Fibroblast of skin of right quadriceps (primary cell): ENCODE data around the gene SHISAL1.

ENCODE experiments used
- DNase-seq: peaks from one replicate; pipeline ENCODE4 v3.0.0-alpha.2; 2013

SHISAL1 gene

DNA sequence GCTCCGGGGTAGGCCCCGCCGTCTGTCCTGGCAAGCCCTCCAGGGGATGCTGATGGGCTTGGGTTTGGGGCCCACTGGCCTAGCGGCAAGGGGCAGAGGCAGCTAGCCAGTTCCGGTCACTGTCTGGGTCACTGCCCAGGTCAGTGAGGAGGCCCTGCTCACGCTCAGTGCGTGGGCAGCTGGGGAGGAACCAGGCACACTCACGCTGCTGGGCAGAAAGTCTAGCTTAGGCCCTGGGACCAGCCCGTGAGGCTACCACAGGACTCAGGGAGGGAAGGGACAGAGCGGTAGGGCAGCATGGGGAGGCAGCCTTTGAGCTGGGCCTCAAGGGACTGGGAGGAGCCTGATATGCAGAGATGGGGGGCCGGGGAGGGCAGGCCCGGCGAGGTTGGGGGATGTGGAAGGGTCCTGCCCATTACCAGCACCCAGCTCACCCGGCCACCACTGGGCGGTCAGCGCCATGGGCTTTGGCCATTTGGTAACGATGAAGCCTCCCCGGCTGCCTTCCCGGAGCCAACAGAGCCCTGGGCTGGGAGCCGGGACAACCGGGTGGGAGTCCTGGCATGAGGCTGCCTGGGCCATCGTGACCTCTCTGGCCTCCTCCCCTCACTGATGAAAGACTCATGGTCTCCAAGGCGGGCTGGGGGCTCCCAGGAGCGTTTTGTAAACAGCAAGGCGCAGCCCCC is 14.2 kb downstream of the SHISAL1 start:
- DNase-seq: no peak

DNA sequence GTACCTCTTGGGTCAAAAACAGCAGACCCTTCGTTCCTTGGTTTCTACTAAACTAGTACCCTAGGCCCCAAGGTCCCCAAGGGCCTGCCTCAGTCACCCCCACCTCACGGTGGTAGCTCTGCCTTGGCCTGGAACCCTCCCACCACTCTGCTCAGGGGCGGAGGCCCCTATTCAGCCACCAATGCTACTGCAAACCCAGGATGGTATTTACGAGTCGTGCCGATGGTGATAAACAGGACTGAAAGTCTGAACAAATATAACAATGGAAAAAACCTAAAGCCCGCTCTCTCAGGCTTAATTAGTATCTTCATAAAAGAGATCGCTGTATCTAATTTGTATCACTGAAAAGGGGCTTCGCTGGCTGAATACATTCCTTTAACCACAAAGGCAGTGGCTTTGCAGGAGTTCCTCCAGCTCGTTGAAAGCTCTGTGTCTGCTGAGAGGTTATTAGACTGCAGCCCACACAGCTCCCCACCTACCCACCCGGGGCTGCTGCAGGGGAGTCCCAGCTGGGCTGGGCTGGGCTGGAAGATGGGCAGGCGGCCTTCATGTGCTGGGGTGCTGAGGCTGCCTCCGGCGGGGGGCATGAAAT is 15.2 kb downstream of the SHISAL1 start:
- DNase-seq: no peak

DNA sequence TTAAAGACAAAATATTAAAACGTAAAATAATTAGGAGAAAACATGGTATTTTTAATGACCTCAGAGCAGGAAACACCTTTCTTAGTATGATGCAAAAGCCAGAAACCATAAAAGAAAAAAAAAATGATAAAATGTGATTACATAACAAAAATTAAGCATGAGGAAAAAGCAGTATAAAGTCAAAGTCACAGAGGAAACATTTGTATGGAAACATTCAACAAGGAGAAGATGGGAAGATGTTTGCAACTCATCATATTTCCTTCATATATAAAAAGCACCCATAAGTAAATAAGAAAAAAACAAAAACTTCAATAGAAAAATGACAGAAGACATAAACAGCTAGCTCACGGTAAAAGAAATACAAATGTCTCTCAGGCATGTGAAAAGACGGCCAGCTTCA is 17.3 kb downstream of the SHISAL1 start:
- no peak for DNase-seq

DNA sequence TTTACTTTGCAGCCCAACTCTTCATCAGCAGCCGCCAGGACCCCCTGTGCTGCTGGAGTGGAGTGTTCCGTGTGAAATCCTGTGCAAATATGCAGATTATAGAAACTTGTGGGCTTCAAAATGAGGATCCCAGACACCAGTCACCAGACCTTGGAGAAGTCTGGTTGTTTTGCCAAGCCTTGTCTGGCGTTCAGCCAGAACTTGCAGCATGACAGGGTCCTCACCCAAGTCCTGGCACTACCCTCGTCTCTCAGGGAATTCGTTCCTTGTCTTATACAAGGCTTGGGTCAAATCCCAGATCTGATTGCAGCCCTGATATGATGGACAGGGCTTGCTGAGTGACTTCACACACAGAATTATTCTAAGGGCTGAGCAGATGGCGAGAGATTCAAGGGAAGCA is 18.9 kb downstream of the SHISAL1 start:
- no peak for DNase-seq

DNA sequence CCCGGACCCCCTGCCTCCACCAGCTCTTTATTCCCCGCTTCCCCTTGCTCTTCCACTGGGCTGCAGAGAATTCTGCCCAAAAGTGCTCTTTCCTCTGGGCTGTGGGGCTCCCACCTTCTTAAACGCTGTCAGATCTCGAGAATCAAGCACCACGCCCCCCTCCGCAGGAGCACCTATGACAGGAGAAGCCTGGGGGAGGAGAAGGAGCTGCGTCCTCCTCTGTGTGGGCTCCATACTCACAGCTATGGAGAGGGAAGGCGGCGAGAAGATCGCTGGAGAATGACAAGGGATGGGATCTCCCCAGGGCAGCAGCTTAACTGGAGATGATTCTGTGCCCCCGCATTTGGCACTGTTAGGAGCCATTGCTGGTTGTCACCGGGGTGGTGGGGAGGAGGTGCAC is 19.7 kb downstream of the SHISAL1 start:
- no peak for DNase-seq

DNA sequence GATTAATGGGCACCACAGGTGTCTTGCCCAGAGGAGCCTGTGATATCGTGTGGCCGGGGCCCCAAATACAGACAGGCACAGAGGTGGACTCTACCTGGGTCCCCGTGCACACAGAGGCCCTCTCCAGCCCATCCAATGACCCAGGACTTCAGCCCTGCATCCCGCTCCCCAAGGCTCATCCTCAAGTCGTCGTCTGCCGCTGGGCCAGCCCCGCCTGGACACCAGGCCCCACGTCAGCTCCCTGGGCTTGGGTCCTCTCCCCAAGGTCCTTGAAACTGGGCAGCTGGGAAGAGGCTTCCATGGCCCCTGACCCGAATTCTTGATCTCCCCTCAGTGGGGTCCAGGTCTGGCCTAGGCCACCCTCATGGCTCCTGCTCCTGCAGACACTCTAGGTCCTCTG is 20.2 kb downstream of the SHISAL1 start:
- DNase-seq: no peak

DNA sequence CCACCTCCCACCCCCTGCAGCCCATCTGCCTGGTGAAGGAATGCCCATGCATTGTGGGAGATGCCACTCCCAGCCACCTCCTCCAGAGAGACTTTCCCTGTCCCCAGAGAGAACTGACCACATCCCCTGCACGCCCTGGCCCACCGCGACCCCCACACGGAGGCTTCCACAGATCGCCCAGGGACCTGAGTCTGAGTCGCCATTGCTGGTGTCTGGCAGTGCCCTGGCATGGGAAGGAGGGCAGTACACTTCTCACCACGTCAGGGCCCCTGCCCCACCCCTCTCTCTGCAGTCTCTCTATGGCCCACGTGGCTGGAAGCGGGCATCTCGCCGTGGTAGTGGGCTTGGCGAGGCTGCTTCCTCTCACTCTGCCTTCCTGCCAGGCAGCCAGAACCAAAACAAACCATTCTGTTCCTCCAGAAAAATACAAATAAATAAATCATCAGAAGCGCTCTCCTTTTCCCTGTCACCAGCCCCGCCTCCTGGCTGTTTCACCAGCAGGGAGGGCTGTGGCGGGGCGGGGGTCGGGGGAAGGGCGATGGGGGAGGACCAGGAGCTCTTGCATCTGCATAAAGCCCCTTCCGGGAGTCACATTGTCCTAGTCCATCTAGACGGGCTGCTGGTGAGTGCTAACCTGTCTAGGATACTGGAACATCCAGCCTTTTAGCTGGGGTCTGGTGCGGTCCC is 20.9 kb downstream of the SHISAL1 start:
- no peak for DNase-seq

DNA sequence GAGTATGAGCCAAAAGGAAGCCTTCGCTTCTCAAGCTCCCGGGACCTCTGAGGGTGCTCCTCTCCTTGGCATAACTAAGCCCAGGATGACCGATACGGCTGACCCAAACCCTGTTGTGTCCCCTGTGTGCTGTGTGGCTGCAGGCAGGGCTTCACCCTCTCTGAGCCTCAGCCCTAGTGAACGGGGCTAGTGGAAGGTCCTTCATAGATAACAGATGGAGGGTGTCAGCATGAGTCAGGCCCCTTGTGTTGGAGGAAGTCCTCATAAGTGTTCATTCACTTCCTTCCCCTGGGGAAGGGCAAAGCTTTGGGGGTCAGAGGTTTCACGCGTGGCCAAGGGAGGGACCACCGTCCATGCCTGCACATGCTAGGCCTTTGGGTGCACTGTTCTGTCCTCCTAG is 21.5 kb downstream of the SHISAL1 start:
- no peak for DNase-seq

DNA sequence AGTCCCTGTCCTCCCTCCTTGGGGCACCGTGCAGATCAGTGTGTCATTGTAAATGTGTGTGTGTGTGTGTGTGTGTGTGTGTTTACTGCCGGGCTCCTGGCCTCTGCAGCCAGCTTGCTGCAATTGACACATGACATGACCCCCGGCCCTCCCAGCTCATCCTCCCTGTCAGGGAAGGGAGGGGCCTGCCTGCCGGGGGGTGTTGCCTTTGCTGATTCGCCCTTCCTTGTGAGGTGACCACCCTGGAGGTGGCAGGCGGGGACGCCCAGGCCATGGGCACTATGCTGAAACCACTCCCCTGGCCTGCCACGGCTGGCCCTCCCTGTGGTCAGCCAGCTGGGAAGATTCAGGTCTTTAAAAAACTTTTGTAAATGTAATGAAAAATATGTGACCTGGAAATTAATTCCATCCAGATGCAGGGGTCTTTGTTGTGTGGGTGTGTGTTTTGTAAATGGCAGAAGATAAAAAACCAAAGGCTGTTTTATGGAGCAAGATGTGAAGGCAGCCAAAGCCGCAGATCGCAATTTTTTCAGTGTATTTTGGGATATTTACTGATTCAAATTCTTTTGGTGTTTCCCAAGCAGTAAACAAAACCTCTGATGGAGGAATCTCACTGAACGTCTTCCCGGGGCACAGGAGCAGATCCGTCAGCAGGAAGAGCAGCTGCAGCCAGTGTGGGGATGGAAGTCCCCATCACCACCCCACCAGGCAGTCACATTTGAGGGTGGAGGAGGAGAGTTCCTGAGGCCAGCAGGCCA is 23.2 kb downstream of the SHISAL1 start:
- no peak for DNase-seq

DNA sequence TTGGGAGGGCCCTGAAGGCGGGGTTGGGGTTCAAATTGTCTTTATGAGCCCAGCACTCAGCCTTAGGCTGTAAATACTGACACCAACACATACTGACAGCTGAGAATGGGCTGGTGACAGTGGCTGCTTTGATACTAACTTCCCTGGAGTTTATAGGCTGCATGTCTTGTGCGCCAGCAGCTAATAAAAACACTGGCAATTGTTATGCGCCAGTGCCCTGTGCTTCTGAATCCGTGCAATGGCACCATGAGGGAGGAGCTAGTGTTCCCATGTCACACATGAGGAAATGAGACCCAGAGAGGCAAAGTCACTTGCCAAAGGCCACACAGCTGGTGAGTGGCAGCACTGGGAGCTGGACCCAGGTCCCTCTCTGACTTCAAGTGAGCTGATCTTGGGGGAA is 23.8 kb downstream of the SHISAL1 start:
- no peak for DNase-seq

DNA sequence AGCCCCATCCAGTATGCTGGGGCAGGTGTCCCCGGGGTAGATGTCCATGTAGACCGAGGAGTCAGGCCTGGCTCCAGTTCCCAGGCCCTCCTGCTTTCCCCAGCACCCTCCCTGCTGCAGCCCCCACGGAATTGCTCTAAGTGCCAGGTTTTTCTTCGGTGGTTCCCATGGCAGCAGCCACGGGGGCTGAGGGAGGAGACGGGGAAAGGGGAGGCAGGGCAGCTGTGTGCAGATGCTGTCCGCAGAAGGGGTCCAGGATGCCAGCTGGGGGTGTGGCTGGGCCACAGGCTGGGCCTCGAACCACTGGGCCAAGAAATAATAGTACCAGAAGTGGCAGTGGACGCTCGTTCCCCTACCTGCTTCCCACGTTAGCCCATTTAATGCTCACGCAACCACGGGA is 25.0 kb downstream of the SHISAL1 start:
- no peak for DNase-seq

DNA sequence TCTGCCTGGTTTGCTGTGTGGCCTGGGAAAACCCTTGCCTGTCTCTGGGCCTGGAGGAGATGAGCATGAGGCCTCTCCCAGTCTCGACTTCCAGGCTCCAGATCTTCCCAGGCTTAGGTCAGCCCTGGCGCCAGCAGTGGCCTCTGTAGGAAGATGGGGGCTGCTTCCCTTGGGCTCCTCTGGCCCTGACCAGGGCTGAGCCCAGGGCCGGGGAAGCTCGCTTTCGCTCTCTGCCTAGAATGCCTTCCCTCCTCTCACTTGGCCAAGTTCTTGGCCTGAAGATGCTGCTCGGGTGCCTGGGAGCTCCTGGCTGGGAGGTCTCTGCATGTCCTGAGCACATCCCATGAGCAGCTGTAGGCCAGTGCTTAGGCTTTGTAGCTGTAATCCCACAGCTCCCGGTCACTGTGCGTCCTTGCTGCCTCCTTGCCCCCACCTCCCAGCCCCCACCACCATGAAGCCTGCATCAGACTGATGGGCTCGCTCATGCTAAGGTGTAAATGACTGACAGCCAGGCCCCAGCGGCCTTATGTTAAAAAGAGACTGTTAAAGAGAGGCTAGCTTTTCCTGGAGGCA is 25.5 kb downstream of the SHISAL1 start:
- DNase-seq: no peak

DNA sequence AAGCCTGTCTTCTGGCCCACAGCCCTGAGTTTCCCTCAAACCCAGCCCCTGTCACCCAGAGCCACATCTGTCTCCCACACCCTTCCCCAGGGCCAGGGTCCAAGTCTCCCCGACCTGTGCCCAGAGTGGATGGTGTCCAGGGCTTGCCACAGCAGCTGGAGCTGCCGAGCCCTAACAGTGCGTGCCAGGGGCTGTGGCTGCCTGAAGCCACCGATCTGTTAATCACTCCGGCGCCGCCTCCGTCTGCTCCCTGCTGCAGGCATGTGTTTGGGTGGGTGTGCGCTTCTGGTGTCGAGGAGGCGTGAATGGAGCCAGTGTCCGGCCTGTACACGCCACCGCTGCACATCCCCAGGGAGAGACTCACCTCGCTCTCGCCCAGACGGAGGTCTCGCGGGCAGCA is 26.1 kb downstream of the SHISAL1 start:
- no peak for DNase-seq

DNA sequence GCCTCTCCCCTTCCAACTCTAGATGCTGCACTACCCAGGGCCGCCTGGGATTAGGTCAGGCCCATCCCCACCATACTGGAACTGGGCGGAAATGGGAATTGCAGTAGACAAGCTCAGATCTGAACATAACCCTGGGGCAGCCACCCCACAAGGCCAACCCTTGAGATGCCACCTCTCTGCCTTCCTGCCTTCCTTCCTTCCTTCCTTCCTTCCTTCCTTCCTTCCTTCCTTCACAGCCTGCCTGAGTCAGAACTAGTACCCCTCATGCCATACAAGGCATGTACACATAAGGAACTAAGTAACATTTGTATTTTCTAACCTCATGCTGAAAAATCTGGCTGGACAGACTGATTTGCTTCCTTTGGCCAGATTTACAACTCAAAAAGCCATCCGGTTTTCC is 28.0 kb downstream of the SHISAL1 start:
- DNase-seq: no peak

DNA sequence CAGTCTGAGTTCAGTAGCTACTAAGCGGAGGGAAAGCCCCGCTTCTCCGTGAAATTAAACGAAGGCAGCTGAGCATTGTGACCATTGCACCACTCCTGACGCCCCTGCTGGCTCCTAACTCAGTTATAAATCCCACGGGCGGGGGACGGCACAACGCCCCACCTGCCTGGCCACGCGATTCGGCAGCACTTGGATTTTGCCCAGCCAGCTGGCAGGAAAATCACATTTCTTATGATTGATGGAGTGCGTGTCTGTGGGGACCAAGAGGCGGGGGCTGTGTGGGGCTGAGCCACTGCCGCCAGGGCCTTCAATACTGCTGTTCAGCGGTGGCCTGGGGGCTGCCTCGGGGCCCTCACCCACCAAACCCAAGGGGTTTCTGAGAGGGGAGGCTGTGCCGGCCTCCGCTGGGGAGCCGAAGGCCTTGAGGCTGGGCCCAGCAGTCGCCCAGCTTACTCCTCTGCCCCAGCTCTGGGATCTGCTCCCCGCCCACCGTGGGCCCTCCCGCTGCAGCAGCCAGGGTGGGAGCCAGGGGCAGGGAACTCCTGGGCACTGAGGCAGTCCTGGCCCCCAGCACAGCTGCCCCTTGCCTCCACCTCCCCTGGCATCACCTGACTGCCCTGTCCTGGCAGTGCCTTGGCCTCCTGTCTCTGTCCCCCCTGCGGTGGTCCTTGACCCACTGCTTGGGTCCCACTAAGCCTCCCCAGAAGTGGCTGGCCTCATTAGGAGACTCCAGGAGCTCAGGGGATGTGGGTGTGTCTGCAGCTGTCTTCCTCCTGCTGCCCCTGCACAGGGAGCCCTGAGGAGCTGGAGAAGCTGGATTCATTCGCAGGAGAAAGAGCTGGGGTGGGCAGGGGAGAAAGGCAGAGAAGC is 30.7 kb downstream of the SHISAL1 start:
- no peak for DNase-seq

DNA sequence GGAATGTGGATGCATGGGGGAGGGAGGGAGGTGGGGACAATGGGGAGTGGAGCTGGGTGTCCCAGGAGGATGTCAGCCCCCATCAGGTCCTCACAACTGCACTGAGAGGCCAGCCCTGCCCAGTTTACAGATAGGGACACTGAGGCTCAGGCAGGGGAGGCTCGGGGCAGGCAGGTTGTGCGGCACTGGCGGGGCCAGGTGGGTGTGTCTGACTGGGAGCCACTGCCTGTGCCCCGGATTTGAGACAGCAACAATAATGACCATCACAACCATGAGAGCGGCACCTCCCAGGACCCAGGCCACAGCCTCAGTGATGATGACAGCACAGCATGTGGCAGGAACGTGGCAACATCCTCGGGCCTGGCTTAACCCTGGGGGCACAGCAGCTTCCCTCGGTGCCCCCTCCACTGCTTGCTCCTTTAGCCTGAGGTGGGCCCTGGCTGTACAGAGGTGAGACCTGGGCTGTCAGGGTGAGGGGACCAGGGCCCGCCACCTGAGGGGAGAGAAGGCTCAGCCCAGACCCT is 32.0 kb downstream of the SHISAL1 start:
- DNase-seq: no peak

DNA sequence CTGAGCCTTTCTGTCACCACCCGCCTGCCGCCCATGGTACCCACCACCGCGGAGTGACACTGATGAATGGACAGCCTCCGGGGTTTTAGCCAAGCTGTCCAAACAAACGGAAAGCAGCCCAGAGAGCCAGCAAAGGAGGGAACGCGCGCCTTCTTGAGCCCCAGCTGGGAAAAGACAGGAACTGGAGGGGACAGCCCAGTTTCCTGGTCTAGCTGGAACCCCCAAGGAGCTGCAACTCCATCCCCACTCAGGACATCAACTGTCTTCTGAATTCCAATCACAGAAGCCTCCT is 33.7 kb downstream of the SHISAL1 start:
- no peak for DNase-seq

DNA sequence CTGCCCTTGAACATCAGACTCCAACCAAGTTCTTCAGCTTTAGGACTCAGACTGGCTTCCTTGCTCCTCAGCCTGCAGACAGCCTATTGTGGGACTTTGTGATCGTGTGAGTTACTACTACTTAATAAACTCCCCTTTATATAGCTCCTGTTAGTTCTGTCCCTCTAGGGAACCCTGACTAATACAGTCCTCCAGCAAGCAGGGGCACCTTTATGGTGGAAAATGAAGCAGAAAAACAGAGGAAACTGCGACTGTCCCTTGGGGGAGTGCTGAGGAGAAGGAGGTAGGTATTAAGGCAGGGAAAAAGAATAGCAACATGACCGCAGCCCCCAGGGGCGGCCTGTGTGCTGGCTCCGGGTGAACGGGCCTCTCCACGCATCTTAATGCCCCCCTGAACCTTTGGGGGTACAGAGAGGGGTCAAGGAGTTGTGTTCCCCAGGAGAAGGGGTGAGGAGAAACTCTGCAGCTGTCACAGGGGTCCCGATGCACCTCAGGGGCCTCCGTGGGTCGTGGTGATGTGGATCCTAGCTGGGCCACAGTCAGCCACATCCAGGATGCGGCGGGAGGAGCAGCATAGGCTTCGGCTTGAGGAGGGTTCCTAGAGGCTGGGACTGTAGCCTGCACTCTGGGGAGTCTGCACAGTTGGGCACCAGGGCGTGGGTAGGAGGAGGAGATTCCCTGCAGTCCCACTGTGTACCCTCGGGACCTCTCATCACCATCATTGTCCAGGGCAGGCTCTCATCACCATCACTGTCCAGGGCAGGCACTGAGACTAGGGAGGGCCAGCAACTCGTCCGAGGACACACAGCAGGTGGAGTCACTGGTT is 34.3 kb downstream of the SHISAL1 start:
- DNase-seq: no peak

DNA sequence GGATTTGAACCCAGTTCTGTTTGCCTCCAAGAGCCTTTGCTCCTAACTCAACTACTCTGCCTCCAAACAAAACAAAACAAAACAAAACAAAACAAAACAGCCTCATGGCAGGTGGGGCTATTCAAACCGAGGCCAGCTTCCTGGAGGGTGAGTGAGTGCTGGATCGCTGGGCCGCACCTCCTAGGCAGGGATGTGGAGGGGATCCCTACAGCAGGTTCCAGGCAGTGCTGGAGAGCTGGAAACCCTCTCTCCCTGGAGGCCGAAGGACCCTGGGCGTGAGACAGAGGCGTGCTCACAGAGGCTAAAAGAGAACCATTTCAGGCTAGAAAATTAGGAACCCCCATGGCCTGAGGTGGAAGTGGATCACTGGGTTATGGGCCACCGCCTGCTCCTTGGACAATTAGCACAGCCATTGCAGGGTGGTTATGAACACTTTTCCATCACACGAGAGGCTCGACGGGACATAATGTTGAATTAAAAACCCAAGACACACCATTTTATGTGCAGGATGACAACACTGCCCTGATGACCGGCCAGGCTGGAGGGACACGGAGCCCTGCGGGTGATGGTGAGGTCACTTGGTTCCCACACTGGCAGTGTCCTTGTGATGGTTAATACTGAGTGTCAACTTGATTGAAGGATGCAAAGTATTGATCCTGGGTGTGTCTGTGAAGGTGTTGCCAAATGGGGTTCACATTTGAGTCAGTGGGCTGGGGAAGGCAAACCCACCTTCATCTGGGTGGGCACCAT is 35.2 kb downstream of the SHISAL1 start:
- DNase-seq: no peak

DNA sequence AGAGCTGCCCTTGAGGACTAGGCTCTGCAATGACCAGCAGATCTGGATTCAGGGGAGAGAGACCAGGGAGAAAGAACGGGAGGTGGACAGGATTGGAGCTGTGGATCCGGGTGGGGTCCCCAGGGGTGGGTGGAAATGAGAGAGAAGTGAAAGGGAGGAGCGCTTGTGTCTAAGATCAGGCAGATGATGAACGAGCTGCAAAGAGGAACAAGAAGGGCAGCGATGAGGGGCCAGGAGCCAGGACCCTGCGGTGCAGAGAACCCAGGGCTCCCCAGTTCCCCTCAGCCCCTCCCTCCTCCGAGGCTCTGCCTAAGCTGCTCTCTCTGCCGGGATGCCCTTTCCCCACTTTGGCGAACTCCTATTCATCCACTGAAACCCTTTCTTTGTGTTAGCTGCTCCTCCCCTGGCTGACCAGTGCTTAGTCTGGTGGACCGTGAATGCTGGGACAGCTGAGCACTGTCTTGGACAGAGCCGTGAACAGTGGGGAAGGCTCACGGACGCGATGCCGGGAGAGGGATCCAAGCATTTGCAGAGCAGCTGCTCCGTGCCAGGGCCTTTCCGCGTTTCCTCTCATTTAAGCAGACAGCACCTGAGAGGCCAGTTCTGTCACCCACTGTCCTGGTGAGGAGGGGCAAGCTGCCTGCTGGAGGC is 35.9 kb downstream of the SHISAL1 start:
- DNase-seq: no peak
